Left lung (tissue), 10 donors: ENCODE measurements around the gene PSAPL1. TPM values are rescaled to one million over a fixed set of nuclear protein-coding genes. Genes with fewer than 3 reads are reported as not detected.

Experiments
- ATAC-seq: fragments of 200-7000 bp; cut with Tn5 transposase; one replicate; pipeline ENCODE4 v1.9.1; 2020; ENCODE audit warnings: moderate library complexity
- DNase-seq, 4 donors: peaks; one replicate each; pipeline ENCODE4 v3.0.0-alpha.2; 2013 to 2020
- H3K27ac ChIP-seq, 2 donors: fragments of 200-600 bp; sonication (generic) in 1 of 2; one replicate each; pipeline versions ENCODE4 v1.5.0 to v1.8.0; 2020 to 2021
- H3K27me3 ChIP-seq, 2 donors: fragments of 200-600 bp; sonication (generic) in 1 of 2; one replicate each; pipeline versions ENCODE4 v1.5.0 to v1.8.0; 2020 to 2021
- H3K36me3 ChIP-seq, 2 donors: fragments of 200-600 bp; sonication (generic) in 1 of 2; one replicate each; pipeline versions ENCODE4 v1.5.0 to v1.8.0; 2020 to 2021
- H3K4me1 ChIP-seq, 2 donors: fragments of 200-600 bp; one replicate each; pipeline ENCODE4 v1.8.0; 2021
- H3K4me3 ChIP-seq, 2 donors: fragments of 200-600 bp; sonication (generic) in 1 of 2; one replicate each; pipeline versions ENCODE4 v1.5.0 to v1.8.0; 2020 to 2021; ENCODE audit warnings: mild to moderate bottlenecking in 1 of 2
- H3K9me3 ChIP-seq, 2 donors: fragments of 200-600 bp; sonication (generic) in 1 of 2; one replicate each; pipeline versions ENCODE4 v1.5.0 to v1.8.0; 2020 to 2021
- intact Hi-C, 2 donors: fragments of 100-400 bp; cut with DNase I; formaldehyde crosslinking; loops; one replicate each; pipeline versions ENCODE4 v1.11.2 to v1.14.2; 2022
- polyA plus RNA-seq, 6 donors: library from polyadenylated mRNA; unstranded; fragments of 120-200 nt; gene quantifications; one replicate each; pipeline ENCODE4 v1.2.1, GENCODE V29; 2013; ENCODE audit not compliant: insufficient read length in 6 of 6
- total RNA-seq, 2 donors: library from RNA; stranded (reverse); fragmentation: NEBNext Ultra II Directional; extraction: Animal tissue kit (Norgen Biotek cat#: 25700); gene quantifications; one replicate each; pipeline ENCODE4 v1.2.1, GENCODE V29; 2021
- TF ChIP-seq, protein P1 (sequence below), 2 donors: fragments of 200-600 bp; sonication (generic) in 1 of 2; IDR thresholded peaks; one replicate each; pipeline versions ENCODE4 v1.5.0 to v1.8.0; 2021; ENCODE audit warnings: antibody characterized with exemption in 2 of 2
- donor health status: DM: no; HTN: yes; CAD: no.
- donor health status: DM: no; HTN: no; CAD: no.

Gene PSAPL1
- total and polyA plus RNA-seq, 8 donors = 0.03 to 0.10 (median 0.06) TPM

DNA sequence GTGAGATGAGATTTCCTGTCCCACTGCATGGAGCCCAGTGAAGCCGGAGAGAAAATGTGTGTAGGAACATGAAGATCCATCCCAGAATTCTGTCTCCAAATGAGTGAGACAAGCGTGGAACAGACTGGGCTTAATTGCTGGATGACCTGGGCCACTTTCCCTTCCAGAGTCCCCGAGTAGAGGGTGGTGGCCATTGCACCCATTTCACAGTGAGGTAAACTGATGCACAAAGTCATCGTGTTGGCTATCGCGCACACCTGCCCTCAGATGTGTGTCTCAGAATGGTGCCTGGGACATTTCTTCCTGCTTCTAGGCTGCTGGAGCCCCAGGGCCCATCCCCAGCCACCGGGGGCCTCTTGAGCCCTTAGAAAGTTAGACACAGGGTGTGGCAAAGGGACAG is 43.0 kb upstream of the PSAPL1 start:
- Histone ChIP-seq H3K9me3 (no peaks in the 10 kb centered on the region), H3K4me1 (no peaks in the 10 kb centered on the region), H3K4me3 (no peak overlapping the region), H3K36me3 (no peaks in the 10 kb centered on the region), H3K27me3 (peaks cover 0 to 10% of the 10 kb centered on the region in 2 donors), H3K27ac (no peak overlapping the region)
- DNase-seq (peak in 1 of 4 donors; percentile 35), ATAC-seq (no peak)
- TF ChIP-seq, protein P1, sequence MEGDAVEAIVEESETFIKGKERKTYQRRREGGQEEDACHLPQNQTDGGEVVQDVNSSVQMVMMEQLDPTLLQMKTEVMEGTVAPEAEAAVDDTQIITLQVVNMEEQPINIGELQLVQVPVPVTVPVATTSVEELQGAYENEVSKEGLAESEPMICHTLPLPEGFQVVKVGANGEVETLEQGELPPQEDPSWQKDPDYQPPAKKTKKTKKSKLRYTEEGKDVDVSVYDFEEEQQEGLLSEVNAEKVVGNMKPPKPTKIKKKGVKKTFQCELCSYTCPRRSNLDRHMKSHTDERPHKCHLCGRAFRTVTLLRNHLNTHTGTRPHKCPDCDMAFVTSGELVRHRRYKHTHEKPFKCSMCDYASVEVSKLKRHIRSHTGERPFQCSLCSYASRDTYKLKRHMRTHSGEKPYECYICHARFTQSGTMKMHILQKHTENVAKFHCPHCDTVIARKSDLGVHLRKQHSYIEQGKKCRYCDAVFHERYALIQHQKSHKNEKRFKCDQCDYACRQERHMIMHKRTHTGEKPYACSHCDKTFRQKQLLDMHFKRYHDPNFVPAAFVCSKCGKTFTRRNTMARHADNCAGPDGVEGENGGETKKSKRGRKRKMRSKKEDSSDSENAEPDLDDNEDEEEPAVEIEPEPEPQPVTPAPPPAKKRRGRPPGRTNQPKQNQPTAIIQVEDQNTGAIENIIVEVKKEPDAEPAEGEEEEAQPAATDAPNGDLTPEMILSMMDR (IDR thresholded peaks at IDR 0.05) = no peak
- intact Hi-C loops = no loop called here

DNA sequence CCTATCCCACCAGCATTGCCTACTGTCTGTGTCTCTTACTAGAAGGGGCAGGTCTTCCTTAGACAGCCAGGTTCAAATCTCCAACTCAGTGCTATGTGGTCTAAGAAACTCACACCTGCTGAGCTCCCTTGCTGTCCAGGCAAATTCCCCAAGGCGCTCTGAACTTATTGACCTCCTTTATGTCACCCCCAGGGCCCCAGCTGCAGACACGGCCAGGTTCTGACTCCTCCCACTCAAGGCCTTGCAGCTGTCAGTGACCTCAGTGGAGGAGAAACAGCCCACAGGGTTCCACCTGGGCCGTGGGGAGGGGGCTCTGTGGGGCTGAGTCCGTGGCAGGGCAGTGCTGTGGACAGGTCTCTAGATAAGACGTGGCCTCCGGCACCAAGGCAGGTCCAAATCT is 42.1 kb upstream of the PSAPL1 start:
- no peak overlapping the region for H3K27ac ChIP-seq
- H3K4me3 ChIP-seq = no peak overlapping the region
- H3K9me3 ChIP-seq = no peaks in the 10 kb centered on the region
- no peaks in the 10 kb centered on the region for H3K36me3 ChIP-seq
- H3K4me1 ChIP-seq = no peaks in the 10 kb centered on the region
- DNase-seq = peak in 1 of 4 donors; percentile 39
- peaks cover 0 to 18% of the 10 kb centered on the region in 2 donors for H3K27me3 ChIP-seq
- intact Hi-C loops = no loop called here
- ATAC-seq = no peak
- TF ChIP-seq, protein P1 (IDR thresholded peaks at IDR 0.05) = no peak

DNA sequence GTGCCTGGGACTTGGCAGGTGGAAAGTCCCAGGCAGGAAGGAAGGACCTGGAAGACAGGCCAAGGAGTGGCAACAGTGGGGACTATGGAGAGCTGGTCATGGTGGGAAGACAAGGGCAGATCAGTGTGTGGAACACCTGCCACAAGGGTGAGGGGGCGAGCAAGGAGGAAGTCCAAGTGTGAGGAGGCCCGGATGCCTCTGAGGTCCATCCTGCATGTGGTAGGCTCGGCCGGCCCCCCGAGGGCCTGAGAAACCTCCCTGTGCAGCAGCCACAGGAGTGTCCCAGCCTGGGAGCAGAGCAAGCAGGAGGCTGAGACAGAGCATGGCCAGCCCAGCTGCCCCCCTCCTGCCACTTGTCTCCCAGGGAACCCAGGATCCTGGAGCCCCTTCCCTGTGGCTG is 40.5 kb upstream of the PSAPL1 start:
- Histone ChIP-seq H3K36me3 (no peaks in the 10 kb centered on the region), H3K9me3 (no peaks in the 10 kb centered on the region), H3K27ac (no peak overlapping the region), H3K4me1 (no peaks in the 10 kb centered on the region), H3K27me3 (peaks cover 0 to 24% of the 10 kb centered on the region in 2 donors), H3K4me3 (no peak overlapping the region)
- peak in 1 of 4 donors; percentile 65 for DNase-seq
- TF ChIP-seq, protein P1 (IDR thresholded peaks at IDR 0.05) = no peak
- intact Hi-C loops = no loop called here
- no peak for ATAC-seq

DNA sequence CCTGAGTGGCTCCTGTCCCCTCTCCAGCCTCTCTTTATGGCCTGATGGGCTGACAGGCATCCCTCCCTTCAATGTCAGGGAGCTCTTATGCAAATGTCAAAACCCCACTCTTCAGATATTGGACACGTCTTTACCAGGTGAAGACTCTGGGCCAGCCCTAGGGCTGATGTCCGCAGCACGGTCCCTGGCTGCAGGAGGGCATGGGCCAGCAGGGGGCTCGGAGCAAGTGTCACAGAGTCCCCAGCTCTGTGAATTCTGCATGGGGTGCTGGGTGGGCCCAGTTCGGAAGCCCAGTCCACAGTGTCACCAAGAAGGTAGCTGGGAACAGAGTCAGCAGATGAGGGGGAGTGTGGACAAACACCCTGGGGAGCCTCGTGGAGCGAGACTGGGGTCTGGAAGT is 39.6 kb upstream of the PSAPL1 start:
- Histone ChIP-seq H3K4me3 (no peak overlapping the region), H3K4me1 (no peaks in the 10 kb centered on the region), H3K36me3 (no peaks in the 10 kb centered on the region), H3K27me3 (peaks cover 0 to 24% of the 10 kb centered on the region in 2 donors), H3K27ac (no peak overlapping the region), H3K9me3 (no peaks in the 10 kb centered on the region)
- DNase-seq (no peak), ATAC-seq (no peak)
- TF ChIP-seq, protein P1 (IDR thresholded peaks at IDR 0.05) = no peak
- intact Hi-C loops = no loop called here

DNA sequence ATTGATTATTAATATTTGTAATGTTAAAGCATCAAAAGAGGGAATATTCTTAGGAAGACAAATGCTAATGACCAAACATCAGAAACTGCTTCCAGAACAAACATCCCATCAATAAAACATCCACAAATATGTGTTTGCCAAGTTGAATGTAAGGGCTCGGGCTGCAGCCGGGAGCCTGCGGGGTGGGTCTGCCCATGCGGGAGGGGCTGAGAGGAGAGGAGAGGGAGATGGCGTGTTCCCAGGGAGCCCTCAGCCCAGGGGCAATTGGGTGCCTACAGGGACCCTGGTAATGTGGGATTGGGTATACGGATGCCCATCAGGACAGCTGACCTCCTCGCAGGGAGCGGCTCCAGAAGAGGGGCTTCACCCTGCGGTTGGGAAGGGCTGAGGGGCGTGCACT is 38.4 kb upstream of the PSAPL1 start:
- Histone ChIP-seq H3K27ac (no peak overlapping the region), H3K36me3 (no peaks in the 10 kb centered on the region), H3K4me1 (no peaks in the 10 kb centered on the region), H3K4me3 (no peak overlapping the region), H3K27me3 (peaks cover 0 to 24% of the 10 kb centered on the region in 2 donors), H3K9me3 (no peaks in the 10 kb centered on the region)
- peak in 1 of 4 donors; percentile 57 for DNase-seq
- intact Hi-C loops = no loop called here
- TF ChIP-seq, protein P1 (IDR thresholded peaks at IDR 0.05) = no peak
- no peak for ATAC-seq
